Measurements from ENCODE around the gene FARP1.

The FARP1 gene

DNA sequence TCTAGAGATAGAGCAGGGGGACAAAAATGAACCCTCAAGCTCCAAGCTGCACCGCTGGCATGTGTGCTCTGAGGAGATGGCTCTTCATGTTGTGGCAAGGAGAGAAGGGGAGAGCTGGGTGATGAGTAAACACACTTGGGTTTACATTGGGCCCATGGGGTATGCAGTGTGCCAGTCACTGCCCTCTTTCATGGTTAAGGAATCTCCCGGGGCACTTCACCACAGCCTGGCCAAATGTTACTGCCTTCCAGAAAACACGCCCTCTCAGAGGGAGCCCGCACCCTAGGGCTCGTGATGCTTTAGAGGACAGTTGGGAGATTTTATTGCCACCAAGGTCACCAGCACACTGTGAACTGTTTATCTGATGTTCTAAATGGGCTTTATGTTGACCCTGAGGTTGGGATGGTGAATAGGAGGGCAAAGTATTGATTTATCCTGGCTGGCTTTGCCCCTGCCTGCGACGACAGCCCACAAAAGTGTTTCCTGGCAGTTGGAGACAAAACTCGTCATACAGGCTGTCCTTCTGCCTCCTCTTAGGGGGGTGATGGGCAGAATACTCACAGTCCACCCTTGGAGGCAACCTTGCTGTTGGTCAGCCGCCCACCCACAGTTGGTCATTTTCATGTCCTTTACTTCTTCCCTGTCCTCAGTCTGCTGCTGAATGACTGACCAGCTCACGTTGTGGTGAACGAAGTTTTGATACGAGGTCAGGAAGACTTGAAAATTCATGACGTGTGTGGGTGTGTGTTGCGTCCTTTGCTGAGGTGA is 277.1 kb downstream of the FARP1 start:
- no peak for DNase-seq
- CTCF ChIA-PET = interaction anchor here (0.8 kb wide), 1 partner anchor 17 kb away, joined by 3 read pairs; no protein-coding TSS in a partner anchor
- Mint-ChIP-seq H3K36me3 (no peaks in the 10 kb centered on the region), H3K27me3 (peaks cover 10% of the 10 kb centered on the region), H3K9me3 (no peaks in the 10 kb centered on the region), H3K27ac (no peak overlapping the region), H3K4me3 (no peak overlapping the region), H3K4me1 (no peaks in the 10 kb centered on the region)

DNA sequence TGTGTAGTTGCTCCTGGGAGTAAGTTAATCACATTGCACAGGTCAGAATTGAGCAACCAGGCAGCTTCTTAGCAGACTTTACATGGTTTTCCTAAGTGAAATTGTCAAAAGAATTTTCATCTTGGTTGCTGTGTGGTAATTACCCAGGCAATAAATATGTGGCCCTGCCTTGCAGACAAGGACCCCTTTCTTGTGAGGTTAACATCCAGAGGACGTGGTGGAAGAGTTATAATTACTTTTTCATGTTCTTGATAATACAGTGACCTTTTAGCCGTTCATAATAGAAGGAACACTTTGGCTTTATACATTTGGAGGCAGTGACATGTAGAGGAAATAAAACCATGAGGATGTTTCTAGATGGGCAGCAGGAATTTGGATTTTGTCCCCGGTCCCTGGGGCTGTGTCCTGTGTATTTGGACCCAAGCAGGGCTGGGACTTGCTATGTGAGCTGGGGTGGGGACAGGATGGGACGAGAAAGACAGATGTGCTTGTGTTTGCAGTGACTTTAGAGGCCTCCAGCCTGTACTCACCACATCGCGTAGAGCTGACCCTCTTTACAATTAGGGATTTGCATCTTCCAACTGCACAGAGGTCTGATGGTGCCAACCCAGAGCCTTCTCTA is 277.8 kb downstream of the FARP1 start:
- no peaks in the 10 kb centered on the region for H3K4me1 Mint-ChIP-seq
- no peaks in the 10 kb centered on the region for H3K36me3 Mint-ChIP-seq
- DNase-seq = no peak
- H3K27ac Mint-ChIP-seq = no peak overlapping the region
- H3K9me3 Mint-ChIP-seq = no peaks in the 10 kb centered on the region
- H3K4me3 Mint-ChIP-seq = no peak overlapping the region
- CTCF ChIA-PET = interaction anchor here (0.8 kb wide), 1 partner anchor 16 kb away, joined by 3 read pairs; no protein-coding TSS in a partner anchor
- H3K27me3 Mint-ChIP-seq = peaks cover 9% of the 10 kb centered on the region

DNA sequence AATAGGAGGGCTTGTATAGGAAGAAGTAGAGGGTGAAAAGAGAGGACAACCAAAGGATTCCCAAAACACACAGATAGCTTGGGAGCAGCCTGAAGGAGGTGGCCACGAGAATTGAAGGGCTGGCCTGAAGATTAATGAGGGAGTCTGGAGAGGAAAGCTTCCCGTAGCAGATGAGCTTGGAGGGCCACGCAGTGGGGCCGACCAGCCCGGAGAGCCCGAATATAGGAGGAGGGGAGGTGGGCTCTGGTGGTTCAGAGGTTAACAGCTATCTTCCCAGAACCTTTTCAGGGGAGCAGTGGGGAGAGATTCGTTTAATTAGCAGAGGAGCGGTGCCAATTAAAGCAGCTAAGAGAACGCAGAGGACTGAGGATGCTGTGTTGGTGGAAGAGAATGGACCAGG is 279.2 kb downstream of the FARP1 start:
- H3K4me1 Mint-ChIP-seq = no peaks in the 10 kb centered on the region
- CTCF ChIA-PET = no interaction called here
- DNase-seq = no peak
- no peak overlapping the region for H3K27ac Mint-ChIP-seq
- no peaks in the 10 kb centered on the region for H3K36me3 Mint-ChIP-seq
- H3K9me3 Mint-ChIP-seq = no peaks in the 10 kb centered on the region
- H3K27me3 Mint-ChIP-seq = peaks cover 3% of the 10 kb centered on the region
- no peak overlapping the region for H3K4me3 Mint-ChIP-seq

DNA sequence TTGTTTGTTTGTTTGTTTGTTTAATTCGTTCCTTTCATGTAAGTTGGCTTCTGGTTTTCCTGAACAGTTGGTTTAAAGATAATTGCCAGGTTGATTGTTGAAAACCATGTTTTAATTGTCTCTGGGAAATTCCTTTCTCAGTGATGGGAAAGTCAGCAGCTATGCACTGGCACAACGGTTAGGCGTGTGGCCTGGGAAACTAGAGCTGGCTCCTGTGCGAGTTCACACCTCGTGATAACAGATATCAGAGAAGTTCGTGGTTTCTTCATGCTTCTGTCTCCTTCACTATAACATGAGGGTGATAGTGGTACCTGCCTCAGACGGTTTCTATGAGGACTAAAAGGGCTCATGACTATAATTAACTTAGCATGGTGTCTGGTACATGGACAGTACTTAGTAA is 280.5 kb downstream of the FARP1 start:
- Mint-ChIP-seq H3K9me3 (no peaks in the 10 kb centered on the region), H3K4me3 (no peak overlapping the region), H3K36me3 (no peaks in the 10 kb centered on the region), H3K27me3 (peaks cover 3% of the 10 kb centered on the region), H3K4me1 (no peaks in the 10 kb centered on the region), H3K27ac (no peak overlapping the region)
- CTCF ChIA-PET = no interaction called here
- DNase-seq = no peak

GRCh38 chr13:98427331-98427995 is 284.6 kb downstream of the FARP1 start:
- Mint-ChIP-seq H3K27me3 (peaks cover 6% of the 10 kb centered on the region), H3K9me3 (no peaks in the 10 kb centered on the region), H3K27ac (no peak overlapping the region), H3K4me1 (no peaks in the 10 kb centered on the region), H3K4me3 (no peak overlapping the region), H3K36me3 (no peaks in the 10 kb centered on the region)
- CTCF ChIA-PET = no interaction called here
- no peak for DNase-seq

- Mint-ChIP-seq H3K36me3 (no peaks in the 10 kb centered on the region), H3K9me3 (no peaks in the 10 kb centered on the region), H3K27me3 (peaks cover 6% of the 10 kb centered on the region), H3K27ac (no peak overlapping the region), H3K4me3 (no peak overlapping the region), H3K4me1 (no peaks in the 10 kb centered on the region)
- no peak for DNase-seq
- CTCF ChIA-PET = no interaction called here
These were observed 285.5 kb downstream of the FARP1 start for GRCh38 chr13:98428256-98428966.

- H3K4me3 Mint-ChIP-seq = no peak overlapping the region
- no peaks in the 10 kb centered on the region for H3K36me3 Mint-ChIP-seq
- no peaks in the 10 kb centered on the region for H3K9me3 Mint-ChIP-seq
- CTCF ChIA-PET = no interaction called here
- H3K4me1 Mint-ChIP-seq = no peaks in the 10 kb centered on the region
- no peak overlapping the region for H3K27ac Mint-ChIP-seq
- DNase-seq = no peak
- peaks cover 10% of the 10 kb centered on the region for H3K27me3 Mint-ChIP-seq
These were observed 286.2 kb downstream of the FARP1 start for GRCh38 chr13:98429081-98429480.

DNA sequence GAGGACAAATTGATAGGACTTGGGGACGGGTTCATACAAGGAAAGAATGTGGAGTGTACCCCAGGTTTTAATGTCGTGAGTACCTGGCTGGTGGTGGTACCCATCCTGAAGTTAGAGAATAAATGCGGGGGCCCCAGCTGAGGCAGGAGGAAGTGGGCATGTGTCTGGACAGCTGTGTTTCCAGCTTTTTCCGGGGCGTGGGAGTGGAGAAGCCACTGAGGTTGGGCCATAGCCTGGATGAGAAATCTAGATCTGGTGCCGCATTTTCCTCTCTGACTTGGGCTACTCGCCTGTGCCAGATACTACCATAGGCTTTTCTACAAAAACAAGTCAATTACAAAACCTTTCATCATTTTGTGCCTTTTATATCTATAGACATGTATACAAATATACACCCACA is 286.6 kb downstream of the FARP1 start:
- Mint-ChIP-seq H3K27me3 (peaks cover 10% of the 10 kb centered on the region), H3K4me3 (no peak overlapping the region), H3K27ac (no peak overlapping the region), H3K4me1 (no peaks in the 10 kb centered on the region), H3K36me3 (no peaks in the 10 kb centered on the region), H3K9me3 (no peaks in the 10 kb centered on the region)
- DNase-seq = no peak
- CTCF ChIA-PET = no interaction called here

DNA sequence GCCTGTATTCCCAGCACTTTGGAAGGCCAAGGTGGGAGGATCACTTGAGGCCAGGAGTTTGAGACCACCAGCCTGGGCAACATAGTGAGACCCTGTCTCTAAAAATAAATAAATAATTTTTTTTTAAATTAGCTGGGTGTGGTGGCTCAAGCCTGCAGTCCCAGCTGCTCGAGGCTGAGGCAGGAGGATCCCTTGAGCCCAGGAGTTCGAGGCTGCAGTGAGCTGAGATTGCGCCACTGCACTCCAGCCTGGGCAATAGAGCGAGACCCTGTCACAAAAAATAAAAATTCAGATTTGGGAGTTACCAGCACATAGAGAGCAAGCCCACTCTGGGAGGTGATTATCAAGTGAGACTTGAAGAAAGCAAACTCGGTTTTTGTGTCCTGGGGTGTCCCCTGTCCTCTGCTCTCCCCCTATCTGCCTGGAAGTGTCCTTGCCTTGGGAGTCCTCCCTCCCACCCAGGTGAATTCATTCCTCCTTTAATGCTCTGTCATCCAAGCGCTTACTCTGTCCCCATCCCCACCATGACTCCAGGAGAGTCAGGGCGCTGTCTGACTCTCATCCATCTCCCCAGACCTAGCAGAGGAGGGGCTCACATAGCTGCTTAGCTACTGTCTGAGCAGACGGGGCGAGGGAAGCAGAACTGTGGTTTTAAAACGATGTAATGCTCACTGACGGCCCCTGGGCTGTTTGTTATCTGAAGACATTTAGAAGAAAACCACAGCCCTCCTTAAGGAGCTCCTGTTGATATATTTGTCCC is 287.3 kb downstream of the FARP1 start:
- CTCF ChIA-PET = interaction anchor here (0.7 to 1.9 kb wide), 3 partner anchors 38 to 574 kb away, joined by 3 to 5 read pairs (median 4); no protein-coding TSS in a partner anchor
- Mint-ChIP-seq H3K36me3 (no peaks in the 10 kb centered on the region), H3K9me3 (no peaks in the 10 kb centered on the region), H3K4me1 (no peaks in the 10 kb centered on the region), H3K27me3 (peaks cover 11% of the 10 kb centered on the region), H3K4me3 (no peak overlapping the region), H3K27ac (no peak overlapping the region)
- no peak for DNase-seq

DNA sequence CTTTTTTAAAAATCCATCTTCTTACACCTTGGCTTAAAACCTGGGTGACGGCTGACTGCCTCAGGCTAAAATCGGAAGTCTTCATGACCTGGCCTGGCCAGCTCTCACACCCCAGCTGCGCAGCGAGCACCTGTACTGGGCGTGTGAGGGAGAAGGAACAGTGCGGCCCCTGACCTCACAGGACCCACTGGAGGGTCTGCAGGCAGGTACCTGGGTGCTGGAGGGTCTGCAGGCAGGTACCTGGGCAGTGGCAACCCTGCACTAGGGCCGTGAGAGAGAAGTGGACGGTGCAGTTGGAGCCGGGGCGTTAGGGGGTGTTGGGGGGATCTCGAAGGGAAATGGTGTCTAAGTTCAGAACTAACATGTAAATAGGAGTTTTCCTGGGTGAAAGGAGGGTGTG is 289.7 kb downstream of the FARP1 start:
- H3K27ac Mint-ChIP-seq = no peak overlapping the region

GRCh38 chr13:98433654-98434053 is 290.8 kb downstream of the FARP1 start:
- CTCF ChIA-PET = interaction anchor here (0.7 kb wide), 1 partner anchor 159 kb away, joined by 3 read pairs; no protein-coding TSS in a partner anchor
- Mint-ChIP-seq H3K36me3 (no peaks in the 10 kb centered on the region), H3K4me1 (no peaks in the 10 kb centered on the region), H3K27me3 (peaks cover 20% of the 10 kb centered on the region), H3K4me3 (no peak overlapping the region), H3K9me3 (no peaks in the 10 kb centered on the region), H3K27ac (no peak overlapping the region)
- DNase-seq = no peak

More for the DNA sequence above, 289.7 kb downstream of the FARP1 start:
- Mint-ChIP-seq H3K4me3 (no peak overlapping the region), H3K27me3 (peaks cover 20% of the 10 kb centered on the region), H3K9me3 (no peaks in the 10 kb centered on the region), H3K36me3 (no peaks in the 10 kb centered on the region), H3K4me1 (no peaks in the 10 kb centered on the region)
- CTCF ChIA-PET = no interaction called here
- no peak for DNase-seq

DNA sequence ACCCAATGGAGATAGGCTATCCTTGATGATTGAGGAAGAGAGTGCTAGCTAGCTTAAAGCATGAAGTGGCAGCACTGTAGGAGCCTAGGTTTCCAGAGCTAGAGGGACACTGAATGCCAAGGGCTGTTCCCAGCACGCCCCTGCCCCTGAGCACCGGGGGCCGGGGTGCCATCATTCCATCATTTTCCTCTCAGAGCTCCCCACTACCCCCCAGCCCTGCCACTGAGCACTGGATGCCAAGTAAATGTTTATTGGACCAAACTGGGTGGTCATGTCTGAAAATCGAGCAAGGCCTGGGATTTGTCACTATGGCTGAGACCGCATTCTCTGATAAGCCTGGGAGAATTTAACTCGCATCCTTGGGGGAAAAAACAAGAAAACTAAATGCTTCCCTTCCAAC is 291.2 kb downstream of the FARP1 start:
- no peaks in the 10 kb centered on the region for H3K9me3 Mint-ChIP-seq
- peaks cover 19% of the 10 kb centered on the region for H3K27me3 Mint-ChIP-seq
- no peak for DNase-seq
- no peaks in the 10 kb centered on the region for H3K4me1 Mint-ChIP-seq
- H3K27ac Mint-ChIP-seq = no peak overlapping the region
- H3K4me3 Mint-ChIP-seq = no peak overlapping the region
- H3K36me3 Mint-ChIP-seq = no peaks in the 10 kb centered on the region
- CTCF ChIA-PET = interaction anchor here (0.6 to 0.7 kb wide), 2 partner anchors 159 to 578 kb away, joined by 3 read pairs; no protein-coding TSS in a partner anchor

- no peak for DNase-seq
- peaks cover 14% of the 10 kb centered on the region for H3K27me3 Mint-ChIP-seq
- H3K27ac Mint-ChIP-seq = no peak overlapping the region
- no peaks in the 10 kb centered on the region for H3K4me1 Mint-ChIP-seq
- H3K4me3 Mint-ChIP-seq = no peak overlapping the region
- CTCF ChIA-PET = interaction anchor here (0.6 to 1.0 kb wide), 2 partner anchors 217 to 218 kb away, joined by 3 read pairs; no protein-coding TSS in a partner anchor
- H3K36me3 Mint-ChIP-seq = no peaks in the 10 kb centered on the region
- H3K9me3 Mint-ChIP-seq = no peaks in the 10 kb centered on the region
These were observed 292.5 kb downstream of the FARP1 start for GRCh38 chr13:98435376-98435775.

Measured in activated naive CD4-positive, alpha-beta T cell treated with anti-CD3 and anti-CD28 coated beads, Interleukin-2, amount 10 ng/mL, durations not matched to agents 7 days and 5 days (primary cell).